Stomach (tissue), 4 donors: ENCODE results near the gene SHMT2.

Source experiments
- POLR2A ChIP-seq, 4 donors: fragments of 450-650 bp; IDR thresholded peaks; one replicate each; pipeline ENCODE4 v1.6.1; 2016; ENCODE audit warnings: antibody characterized with exemption in 4 of 4, control low read depth in 2 of 4, mild to moderate bottlenecking in 1 of 4, moderate library complexity in 1 of 4
- TF ChIP-seq, protein P1 (sequence below), 7 experiments: fragments of 450-650 bp in 4 of 7; fragments of 200-600 bp in 3 of 7; sonication (generic) in 3 of 7; IDR thresholded peaks; one replicate each; pipeline ENCODE4 v1.5.1; 2016 to 2019; ENCODE audit warnings: antibody characterized with exemption in 7 of 7, control low read depth in 2 of 7, mild to moderate bottlenecking in 1 of 7

DNA sequence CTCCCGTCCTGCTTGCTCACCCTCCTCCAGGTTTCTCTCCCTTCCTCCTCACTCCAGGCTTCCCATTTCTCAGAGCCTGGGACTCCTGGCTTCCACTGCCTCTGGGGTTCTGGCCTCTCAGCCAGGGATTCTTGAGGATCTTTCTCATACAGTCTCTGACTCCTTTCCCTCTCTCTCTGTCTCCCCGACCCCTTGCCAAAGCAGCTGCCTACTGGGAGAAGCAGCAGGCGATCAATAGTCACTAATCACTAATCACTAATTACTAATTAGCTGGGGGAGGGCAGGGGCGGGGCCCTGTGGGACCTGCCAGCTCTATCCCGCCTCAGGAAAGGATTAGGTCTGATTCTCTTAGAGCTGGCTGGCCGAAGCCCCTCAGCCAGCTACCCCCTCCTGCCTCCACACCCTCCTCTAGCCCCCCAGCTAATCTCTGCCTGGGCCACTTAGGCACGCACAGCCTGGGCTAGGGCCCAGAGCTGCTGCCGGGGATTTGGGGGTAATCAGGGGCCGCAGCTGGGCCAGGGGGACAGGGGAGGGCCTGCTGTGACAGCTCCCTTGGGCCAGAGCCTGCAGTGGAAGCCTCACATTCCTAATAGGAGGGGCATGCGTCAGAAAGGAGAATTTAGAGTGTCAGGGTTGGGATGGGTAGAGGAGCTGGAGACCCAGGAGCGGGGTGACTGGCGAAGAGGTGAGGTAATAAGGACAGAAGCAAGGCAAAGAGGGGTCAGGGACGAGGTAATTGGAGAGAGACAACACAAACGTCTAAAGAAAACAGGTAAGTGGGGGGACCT, 10.1 kb upstream of the SHMT2 start:
- TF ChIP-seq POLR2A (IDR thresholded peaks at IDR 0.05) = no peak
- TF ChIP-seq, protein P1, sequence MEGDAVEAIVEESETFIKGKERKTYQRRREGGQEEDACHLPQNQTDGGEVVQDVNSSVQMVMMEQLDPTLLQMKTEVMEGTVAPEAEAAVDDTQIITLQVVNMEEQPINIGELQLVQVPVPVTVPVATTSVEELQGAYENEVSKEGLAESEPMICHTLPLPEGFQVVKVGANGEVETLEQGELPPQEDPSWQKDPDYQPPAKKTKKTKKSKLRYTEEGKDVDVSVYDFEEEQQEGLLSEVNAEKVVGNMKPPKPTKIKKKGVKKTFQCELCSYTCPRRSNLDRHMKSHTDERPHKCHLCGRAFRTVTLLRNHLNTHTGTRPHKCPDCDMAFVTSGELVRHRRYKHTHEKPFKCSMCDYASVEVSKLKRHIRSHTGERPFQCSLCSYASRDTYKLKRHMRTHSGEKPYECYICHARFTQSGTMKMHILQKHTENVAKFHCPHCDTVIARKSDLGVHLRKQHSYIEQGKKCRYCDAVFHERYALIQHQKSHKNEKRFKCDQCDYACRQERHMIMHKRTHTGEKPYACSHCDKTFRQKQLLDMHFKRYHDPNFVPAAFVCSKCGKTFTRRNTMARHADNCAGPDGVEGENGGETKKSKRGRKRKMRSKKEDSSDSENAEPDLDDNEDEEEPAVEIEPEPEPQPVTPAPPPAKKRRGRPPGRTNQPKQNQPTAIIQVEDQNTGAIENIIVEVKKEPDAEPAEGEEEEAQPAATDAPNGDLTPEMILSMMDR (IDR thresholded peaks at IDR 0.05) = no peak
